ENCODE results near the gene NTRK2.

The NTRK2 gene

GRCh38 chr9:84949971-84950370 lies 280.4 kb downstream of the NTRK2 start:
- DNase-seq, result no peak

DNA sequence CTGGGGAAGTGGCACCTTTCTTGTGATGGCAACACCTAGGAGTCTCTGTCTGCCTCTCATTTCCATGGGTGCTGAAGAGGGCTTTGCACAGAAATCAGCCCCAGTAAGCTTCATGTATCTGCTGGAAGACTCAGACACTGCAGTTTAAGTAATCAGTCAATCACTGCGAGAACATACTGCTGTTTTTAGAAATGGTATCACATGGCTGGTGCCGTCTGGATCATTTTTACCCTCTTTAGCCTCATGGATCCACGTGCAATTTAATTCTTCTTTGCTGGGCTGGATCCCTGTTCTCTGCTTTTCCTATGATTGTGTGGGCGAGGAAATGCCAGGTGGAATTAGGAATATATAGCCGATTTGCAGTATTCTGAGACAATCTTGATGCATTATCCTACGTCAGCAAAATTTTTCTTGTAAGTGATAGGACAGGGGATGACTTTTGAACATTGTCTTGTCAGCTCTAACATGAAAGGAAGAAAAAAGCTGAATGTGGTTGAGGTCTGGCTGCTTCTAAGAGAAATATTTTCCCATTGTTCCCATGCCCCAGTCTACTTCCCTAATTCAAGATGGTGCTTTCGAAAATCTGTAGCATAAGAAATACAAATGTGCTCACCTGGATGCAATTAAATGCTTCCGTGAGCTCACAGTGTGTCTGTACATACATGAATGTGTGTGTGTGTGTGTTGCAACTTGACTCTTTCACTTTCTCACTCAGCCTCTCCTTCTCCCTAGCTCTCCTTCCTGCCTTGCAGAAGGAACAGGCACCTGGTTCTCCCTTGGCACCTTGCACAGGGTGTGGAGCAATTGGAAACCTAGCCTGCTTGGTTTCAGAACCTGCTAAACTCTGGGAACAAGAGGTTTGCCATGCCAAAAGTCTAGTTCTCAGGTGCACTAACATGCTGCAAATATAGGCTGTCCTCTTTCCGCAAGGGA lies 281.6 kb downstream of the NTRK2 start:
- no peak for DNase-seq

DNA sequence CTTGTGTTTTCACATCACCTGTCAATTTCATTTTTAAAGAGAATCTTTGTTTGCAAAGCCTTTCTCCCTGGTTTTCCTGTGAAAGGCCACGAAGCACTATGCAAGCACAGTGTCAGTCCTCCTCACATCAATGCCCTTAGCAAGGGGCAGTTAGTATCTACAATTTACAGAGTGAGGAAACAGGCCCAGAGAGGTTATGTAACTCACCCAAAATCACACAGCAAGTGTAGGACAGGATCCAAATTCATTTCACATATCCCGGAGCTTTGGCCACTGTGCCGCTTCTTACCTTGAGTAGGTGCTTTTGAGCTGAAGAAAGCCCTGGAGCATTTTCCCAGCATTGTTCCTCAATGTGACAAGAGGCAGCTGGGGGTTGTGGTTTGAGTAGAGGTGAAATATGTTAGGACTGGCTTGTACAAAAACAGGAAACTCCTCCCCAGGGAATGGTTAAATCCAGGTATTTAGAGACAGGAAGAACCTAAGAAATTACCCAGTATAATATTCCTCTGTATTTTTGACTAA lies 283.8 kb downstream of the NTRK2 start:
- DNase-seq, result no peak

- DNase-seq, result peak; percentile 80
Measured at GRCh38 chr9:84953797-84954705, 284.5 kb downstream of the NTRK2 start.

GRCh38 chr9:84955155-84955554 lies 285.6 kb downstream of the NTRK2 start:
- DNase-seq, result no peak

- no peak for DNase-seq
Measured at GRCh38 chr9:84955971-84956370, 286.4 kb downstream of the NTRK2 start.

- no peak for DNase-seq
Measured at GRCh38 chr9:84959339-84959738, 289.8 kb downstream of the NTRK2 start.

GRCh38 chr9:84966876-84967830 lies 297.6 kb downstream of the NTRK2 start:
- DNase-seq, result peak; percentile 1

- DNase-seq, result no peak
Measured at GRCh38 chr9:84969084-84969483, 299.6 kb downstream of the NTRK2 start.

DNA sequence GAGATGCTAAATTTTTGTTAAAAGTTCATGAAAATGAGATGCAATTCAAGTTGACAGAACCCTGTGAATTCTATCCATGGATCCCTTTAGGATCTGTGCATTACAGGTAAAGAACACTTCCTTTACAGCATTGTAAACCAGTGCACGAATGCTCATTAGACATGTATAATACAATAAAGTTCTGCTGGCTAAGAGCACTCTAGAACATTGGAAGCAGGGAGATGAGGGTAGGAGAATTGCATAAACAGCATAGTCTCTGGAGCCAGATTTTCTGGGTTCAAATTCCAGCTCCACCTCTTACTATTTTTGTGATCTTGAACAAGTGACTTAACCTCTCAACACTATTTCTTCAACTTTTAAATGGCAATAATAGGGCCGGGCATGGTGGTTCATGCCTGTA lies 300.2 kb downstream of the NTRK2 start:
- no peak for DNase-seq

- no peak for DNase-seq
Measured at GRCh38 chr9:84970432-84970831, 300.9 kb downstream of the NTRK2 start.

DNA sequence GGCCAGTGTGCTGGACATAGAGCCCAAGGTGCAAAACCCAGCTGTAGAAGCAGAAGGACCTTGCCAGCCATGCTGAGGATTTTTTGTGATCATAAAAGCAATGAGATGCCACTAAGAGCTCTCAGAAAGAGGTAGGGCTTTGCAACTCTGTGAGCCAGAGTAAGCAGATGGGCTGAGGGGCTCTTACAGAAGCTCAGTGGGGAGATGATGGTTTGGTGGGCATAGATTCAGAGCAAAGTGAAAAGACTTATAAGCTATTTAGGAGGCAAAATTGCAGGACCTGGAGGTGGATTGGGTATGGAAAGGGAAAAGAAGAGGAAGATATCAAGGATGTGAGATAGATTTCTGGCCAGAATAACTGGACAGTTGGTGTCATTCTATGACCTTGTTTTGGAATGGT lies 302.0 kb downstream of the NTRK2 start:
- DNase-seq, result no peak

DNA sequence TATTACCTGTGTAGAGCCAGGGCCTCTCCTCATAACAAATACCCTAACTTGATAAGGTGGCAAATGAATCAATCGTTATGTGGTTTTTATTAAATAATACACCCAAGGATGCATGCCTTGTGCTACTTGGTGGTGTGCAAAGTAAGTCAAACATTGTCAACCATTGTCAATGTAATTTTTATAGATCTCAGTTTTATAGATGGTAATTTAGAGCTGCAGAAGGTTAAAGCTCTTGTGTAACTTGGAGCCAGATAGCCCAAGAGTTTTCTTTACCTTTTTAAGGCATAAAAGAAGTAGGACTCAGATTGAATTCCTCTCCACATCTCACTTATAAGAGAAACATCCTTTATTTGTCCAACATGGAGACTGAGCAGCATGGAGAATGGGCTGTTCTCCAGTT lies 304.7 kb downstream of the NTRK2 start:
- no peak for DNase-seq

GRCh38 chr9:84974855-84975254 lies 305.3 kb downstream of the NTRK2 start:
- DNase-seq, result no peak

DNA sequence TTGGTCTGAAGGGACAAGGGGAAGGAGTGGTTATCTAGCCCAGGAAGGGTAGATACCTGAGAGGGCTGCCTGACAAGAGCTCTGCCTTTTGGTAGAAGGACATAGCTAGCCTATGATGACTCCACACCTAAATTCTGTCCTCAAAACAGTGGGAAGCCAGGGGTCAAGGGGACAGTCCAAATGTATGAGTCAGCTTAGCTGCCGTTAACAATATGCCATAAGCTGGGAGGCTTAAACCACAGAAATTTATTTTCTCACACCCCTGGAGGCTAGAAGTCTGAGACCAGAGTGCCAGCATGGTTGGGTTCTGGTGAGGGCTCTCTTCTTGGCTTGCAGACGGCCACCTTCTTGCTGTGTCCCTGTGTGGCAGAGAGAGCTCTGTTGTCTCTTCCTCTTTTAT lies 306.4 kb downstream of the NTRK2 start:
- no peak for DNase-seq

DNA sequence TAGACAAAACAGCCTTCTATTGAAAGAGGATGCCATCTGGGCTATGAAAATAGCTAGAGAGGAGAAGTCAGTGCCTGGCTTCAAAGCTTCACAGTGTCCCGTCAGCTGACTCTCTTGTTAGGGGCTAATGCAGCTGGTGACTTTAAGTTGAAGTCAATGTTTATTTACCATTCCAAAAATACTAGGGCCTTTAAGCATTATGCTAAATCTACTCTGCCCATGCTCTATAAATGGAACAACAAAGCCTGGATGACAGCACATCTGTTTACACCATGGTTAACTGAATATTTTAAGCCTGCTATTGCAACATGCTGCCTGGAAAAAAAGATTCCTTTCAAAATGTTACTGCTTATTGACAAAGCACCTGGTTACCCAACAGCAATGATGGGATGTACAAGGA lies 309.1 kb downstream of the NTRK2 start:
- no peak for DNase-seq

DNA sequence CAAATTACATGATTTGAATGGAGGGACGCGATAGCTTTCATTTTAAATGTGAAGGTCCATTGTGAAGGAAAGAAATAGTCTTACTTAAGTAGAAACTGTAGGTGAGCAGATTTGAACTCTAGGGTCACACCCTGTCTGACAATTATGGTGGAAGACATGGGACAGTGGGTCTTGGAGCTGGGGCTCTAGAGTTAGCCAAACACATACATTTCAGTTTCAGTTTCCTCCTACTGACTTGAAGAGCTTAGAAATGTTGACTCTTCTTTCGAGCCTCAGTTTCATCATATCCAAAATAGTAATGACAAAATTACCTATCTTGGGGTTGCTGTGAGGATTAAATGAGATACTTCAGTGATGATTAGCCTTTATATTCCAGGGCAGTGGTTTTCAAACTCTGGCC lies 314.2 kb downstream of the NTRK2 start:
- no peak for DNase-seq

GRCh38 chr9:84988621-84989020 lies 319.1 kb downstream of the NTRK2 start:
- no peak for DNase-seq

DNA sequence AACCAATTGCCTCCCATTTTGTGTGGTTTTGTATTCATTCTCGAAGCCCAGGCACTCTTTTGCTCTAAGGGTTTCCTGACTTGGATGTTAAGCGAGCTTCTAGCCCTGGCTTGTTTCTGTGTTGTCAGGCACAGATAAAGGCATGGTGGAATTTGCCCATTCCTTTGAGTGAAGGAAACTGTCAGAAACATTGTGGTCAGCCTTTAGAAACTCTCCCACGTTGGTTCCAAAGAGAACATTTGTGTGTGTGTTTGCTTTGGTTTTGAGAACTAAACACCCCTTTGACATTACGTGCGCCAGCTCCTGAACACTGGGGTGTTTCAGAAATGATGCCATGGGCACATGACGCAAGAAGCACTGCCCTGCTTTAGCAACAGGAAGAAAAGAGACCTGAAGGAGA lies 320.9 kb downstream of the NTRK2 start:
- no peak for DNase-seq

DNA sequence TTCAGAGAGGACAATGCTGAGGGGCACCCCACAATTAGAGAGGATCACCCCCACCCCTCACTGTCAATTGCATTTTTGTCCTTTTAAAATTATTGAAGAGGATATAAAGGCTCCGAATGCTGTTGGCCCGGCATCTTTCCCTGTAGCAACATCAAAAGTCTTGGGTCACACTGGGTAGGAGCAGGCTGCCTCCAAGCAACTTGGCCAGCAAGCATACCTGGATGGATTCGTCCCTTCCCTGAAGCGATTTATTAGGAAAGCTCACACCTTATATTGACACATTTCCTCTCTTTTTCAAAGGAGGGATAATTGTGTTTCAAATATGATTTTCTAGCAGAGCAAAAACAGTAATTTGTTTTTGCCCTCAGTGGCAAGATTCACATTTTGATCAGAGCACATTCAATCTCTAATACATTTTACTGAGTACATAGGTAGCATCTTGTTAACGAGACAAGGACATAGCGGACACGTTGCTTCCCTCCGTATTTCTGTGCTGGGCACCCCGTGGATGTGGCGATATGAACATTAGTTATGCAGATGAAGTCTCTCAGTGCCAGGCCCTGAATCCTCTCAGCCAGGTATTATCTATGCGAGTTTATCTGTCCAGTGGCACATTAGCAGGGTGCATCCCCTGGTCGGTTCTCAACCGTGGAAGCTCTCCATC lies 321.5 kb downstream of the NTRK2 start:
- no peak for DNase-seq

GRCh38 chr9:84991514-84991870 lies 322.0 kb downstream of the NTRK2 start:
- DNase-seq, result no peak

DNA sequence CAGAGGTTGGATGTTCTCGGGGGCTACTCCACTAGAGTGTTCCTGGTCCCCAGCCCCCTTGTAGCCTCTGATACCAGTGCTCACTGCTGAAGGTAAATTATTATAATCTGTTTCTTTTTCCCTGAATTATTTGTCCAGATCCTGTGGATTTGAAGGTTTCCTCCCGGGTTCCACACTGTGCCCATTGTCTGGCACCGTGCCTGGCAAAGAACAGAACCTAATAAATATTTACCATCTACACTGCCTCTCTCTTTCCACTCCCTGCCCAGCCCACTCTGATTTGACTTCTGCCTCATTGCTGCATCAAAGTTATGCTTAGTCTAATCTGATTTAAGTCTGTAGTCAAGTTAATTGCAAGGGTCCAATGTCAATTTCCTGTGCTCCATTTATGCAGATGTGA lies 322.9 kb downstream of the NTRK2 start:
- DNase-seq, result no peak
